HepG2 (cell line): Measurements from ENCODE around the gene RANBP3. TPM values are rescaled to one million over a fixed set of nuclear protein-coding genes. Genes with fewer than 3 reads are reported as not detected.

Experiments
- DMAP1 ChIP-seq: IDR thresholded peaks from 2 replicates; pipeline ENCODE4 v1.6.1; 2016
- FOXA3 ChIP-seq: IDR thresholded peaks from 2 replicates; pipeline ENCODE4 v1.6.1; 2016; ENCODE audit warnings: missing genetic modification reagents, missing compliant biosample characterization
- FOXP1 ChIP-seq, 2 experiments: fragments of 450-650 bp in 1 of 2; IDR thresholded peaks; 2 replicates each; pipeline ENCODE4 v1.6.1; 2017 to 2018; ENCODE audit warnings: antibody characterized with exemption in 1 of 2
- GATAD2A ChIP-seq: IDR thresholded peaks from 2 replicates; pipeline ENCODE4 v1.6.1; 2016
- IKZF1 ChIP-seq: fragments of 450-650 bp; IDR thresholded peaks from 2 replicates; pipeline ENCODE4 v1.7.1; 2016
- MAFK ChIP-seq, 2 experiments: IDR thresholded peaks in 1 of 2; conservative IDR thresholded peaks in 1 of 2; 2 replicates each; pipeline ENCODE4 v1.6.1; 2011; ENCODE audit warnings: improper control_type of control experiment in 2 of 2, low read length in 2 of 2
- MXD4 ChIP-seq: IDR thresholded peaks from 2 replicates; pipeline ENCODE4 v1.6.1; 2016; ENCODE audit warnings: mild to moderate bottlenecking, missing biosample characterization, missing genetic modification reagents
- NR2C2 ChIP-seq: sonication (generic); formaldehyde crosslinking; IDR thresholded peaks from 2 replicates; pipeline ENCODE4 v1.4.0; 2020; ENCODE audit warnings: missing genetic modification reagents, mild to moderate bottlenecking, moderate library complexity, borderline replicate concordance
- NR3C1 ChIP-seq: sonication (generic); formaldehyde crosslinking; IDR thresholded peaks from 2 replicates; pipeline ENCODE4 v1.4.0; 2020; ENCODE audit warnings: missing genetic modification reagents
- SMC3 ChIP-seq: IDR thresholded peaks from 2 replicates; pipeline ENCODE4 v1.6.1; 2011; ENCODE audit warnings: low read length, improper control_type of control experiment
- SPEN ChIP-seq: sonication (generic); formaldehyde crosslinking; IDR thresholded peaks from 2 replicates; pipeline ENCODE4 v1.5.1; 2020; ENCODE audit warnings: low read depth, mild to moderate bottlenecking, missing genetic modification reagents
- SRSF1 ChIP-seq: fragments of 200-400 bp; formaldehyde crosslinking; optimal IDR thresholded peaks from 2 replicates; pipeline ENCODE3; 2017; ENCODE audit warnings: mild to moderate bottlenecking, low read depth, low read length, moderate library complexity
- TEAD2 ChIP-seq: sonication (generic); formaldehyde crosslinking; IDR thresholded peaks from 2 replicates; pipeline ENCODE4 v1.9.0; 2021; ENCODE audit warnings: missing genetic modification reagents
- XRCC5 ChIP-seq: fragments of 200-400 bp; formaldehyde crosslinking; optimal IDR thresholded peaks from 2 replicates; pipeline ENCODE3; 2017; ENCODE audit warnings: mild to moderate bottlenecking, low read length
- ZFX ChIP-seq: sonication (generic); formaldehyde crosslinking; IDR thresholded peaks from 2 replicates; pipeline ENCODE4 v1.4.0; 2020; ENCODE audit warnings: mild to moderate bottlenecking, low read depth, missing genetic modification reagents, moderate library complexity
- polyA plus RNA-seq, 8 experiments: library from polyadenylated mRNA; depleted of rRNA in 3 of 8; stranded (reverse) in 7 of 8; unstranded in 1 of 8; fragments of >200 nt; fragmentation: Illumina TruSeq in 4 of 8; extraction: Trizol in 4 of 8; gene quantifications; 2 replicates each; pipeline versions ENCODE4 v1.2.1 to v1.2.3, GENCODE V29; 2011 to 2016; ENCODE audit warnings: low read depth in 4 of 8, missing spikeins in 1 of 8, mixed read lengths in 1 of 8; ENCODE audit not compliant: insufficient read depth in 1 of 8
- total RNA-seq, 5 experiments: library from RNA; depleted of rRNA; stranded (reverse); fragments of >200 nt; fragmentation: Illumina TruSeq; extraction: Trizol; gene quantifications; 2 replicates each; pipeline ENCODE4 v1.2.3, GENCODE V29; 2016; ENCODE audit warnings: low read depth in 1 of 5
- TF ChIP-seq, protein P1 (sequence below): sonication (generic); formaldehyde crosslinking; IDR thresholded peaks from 2 replicates; pipeline ENCODE4 v1.5.1; 2020; ENCODE audit warnings: mild to moderate bottlenecking, missing genetic modification reagents, moderate library complexity
- TF ChIP-seq, protein P2 (sequence below), 2 experiments: sonication (generic) in 1 of 2; formaldehyde crosslinking in 1 of 2; IDR thresholded peaks; 2 replicates each; pipeline versions ENCODE4 v1.4.0 to v1.6.1; 2018 to 2020; ENCODE audit warnings: missing genetic modification reagents in 2 of 2, borderline replicate concordance in 1 of 2, low read depth in 1 of 2, mild to moderate bottlenecking in 1 of 2, missing biosample characterization in 1 of 2
- TF ChIP-seq, protein P3 (sequence below): sonication (generic); formaldehyde crosslinking; IDR thresholded peaks from 2 replicates; pipeline ENCODE4; 2020; ENCODE audit warnings: missing genetic modification reagents, mild to moderate bottlenecking, borderline replicate concordance
- TF ChIP-seq, protein P4 (sequence below): sonication (generic); formaldehyde crosslinking; IDR thresholded peaks from 2 replicates; pipeline ENCODE4 v1.5.0; 2020; ENCODE audit warnings: missing genetic modification reagents, mild to moderate bottlenecking, borderline replicate concordance

The RANBP3 gene
- total and polyA plus RNA-seq, 2 of the 13 experiments (the other 11 are each of a cell fraction or from before 2014, with no cell fraction given) = 39.5 to 149 TPM

DNA sequence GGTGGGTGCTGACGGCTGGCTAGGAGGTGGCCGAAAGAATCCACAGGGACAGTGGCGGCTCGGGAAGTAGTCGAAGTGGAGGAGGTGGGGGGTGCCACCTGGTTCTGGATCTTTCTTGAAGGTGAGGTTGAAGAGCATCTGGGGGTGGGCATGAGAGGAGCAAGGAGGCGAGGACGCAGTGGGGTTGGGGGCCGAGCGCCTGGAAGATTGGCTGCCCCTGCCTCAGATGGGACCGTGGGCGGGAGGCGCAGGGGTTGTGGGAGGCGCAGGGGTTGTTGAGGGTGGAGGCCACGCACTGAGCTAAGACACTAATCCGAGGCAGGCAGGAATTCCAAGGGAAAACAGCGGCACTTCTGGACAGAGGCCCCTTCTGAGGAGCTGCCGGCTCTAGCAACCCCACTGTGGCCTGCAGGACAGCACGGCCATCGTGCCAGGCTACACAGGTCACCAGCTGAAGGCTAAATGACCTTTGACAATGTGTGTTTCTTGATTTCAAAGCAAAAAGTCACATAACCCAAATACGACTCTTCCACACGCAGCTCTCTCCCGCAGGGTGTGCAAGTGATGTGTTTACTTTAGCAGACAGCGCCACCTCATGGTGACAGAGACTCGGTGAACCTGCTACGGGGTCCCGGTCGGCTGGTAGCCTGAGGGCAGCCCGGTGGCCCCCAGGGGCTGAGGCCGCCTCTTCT is 44.1 kb upstream of the RANBP3 start (continued):
- TF ChIP-seq, protein P1, sequence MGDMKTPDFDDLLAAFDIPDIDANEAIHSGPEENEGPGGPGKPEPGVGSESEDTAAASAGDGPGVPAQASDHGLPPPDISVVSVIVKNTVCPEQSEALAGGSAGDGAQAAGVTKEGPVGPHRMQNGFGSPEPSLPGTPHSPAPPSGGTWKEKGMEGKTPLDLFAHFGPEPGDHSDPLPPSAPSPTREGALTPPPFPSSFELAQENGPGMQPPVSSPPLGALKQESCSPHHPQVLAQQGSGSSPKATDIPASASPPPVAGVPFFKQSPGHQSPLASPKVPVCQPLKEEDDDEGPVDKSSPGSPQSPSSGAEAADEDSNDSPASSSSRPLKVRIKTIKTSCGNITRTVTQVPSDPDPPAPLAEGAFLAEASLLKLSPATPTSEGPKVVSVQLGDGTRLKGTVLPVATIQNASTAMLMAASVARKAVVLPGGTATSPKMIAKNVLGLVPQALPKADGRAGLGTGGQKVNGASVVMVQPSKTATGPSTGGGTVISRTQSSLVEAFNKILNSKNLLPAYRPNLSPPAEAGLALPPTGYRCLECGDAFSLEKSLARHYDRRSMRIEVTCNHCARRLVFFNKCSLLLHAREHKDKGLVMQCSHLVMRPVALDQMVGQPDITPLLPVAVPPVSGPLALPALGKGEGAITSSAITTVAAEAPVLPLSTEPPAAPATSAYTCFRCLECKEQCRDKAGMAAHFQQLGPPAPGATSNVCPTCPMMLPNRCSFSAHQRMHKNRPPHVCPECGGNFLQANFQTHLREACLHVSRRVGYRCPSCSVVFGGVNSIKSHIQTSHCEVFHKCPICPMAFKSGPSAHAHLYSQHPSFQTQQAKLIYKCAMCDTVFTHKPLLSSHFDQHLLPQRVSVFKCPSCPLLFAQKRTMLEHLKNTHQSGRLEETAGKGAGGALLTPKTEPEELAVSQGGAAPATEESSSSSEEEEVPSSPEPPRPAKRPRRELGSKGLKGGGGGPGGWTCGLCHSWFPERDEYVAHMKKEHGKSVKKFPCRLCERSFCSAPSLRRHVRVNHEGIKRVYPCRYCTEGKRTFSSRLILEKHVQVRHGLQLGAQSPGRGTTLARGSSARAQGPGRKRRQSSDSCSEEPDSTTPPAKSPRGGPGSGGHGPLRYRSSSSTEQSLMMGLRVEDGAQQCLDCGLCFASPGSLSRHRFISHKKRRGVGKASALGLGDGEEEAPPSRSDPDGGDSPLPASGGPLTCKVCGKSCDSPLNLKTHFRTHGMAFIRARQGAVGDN (CRISPR knock-in tag) = 0 out of 2 replicates have a peak, but pooled peaks have one; percentile 44
- TF ChIP-seq ZFX (CRISPR knock-in tag) = peak; percentile 26; the same call in 1 of the 2 replicates
- TF ChIP-seq, protein P2, sequence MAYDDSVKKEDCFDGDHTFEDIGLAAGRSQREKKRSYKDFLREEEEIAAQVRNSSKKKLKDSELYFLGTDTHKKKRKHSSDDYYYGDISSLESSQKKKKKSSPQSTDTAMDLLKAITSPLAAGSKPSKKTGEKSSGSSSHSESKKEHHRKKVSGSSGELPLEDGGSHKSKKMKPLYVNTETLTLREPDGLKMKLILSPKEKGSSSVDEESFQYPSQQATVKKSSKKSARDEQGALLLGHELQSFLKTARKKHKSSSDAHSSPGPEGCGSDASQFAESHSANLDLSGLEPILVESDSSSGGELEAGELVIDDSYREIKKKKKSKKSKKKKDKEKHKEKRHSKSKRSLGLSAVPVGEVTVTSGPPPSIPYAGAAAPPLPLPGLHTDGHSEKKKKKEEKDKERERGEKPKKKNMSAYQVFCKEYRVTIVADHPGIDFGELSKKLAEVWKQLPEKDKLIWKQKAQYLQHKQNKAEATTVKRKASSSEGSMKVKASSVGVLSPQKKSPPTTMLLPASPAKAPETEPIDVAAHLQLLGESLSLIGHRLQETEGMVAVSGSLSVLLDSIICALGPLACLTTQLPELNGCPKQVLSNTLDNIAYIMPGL (CRISPR knock-in tag; IDR thresholded peaks at IDR 0.05; ENCODE audit: borderline replicate concordance in 1 of 2, low read depth in 1 of 2) = peak; percentile 47 to 62; a peak in 1 of 4 replicates
- TF ChIP-seq MAFK (conservative IDR thresholded peaks at IDR 0.05 in 1 of 2, IDR thresholded peaks at IDR 0.05 in 1 of 2; ENCODE audit: low read length in 2 of 2) = no peak
- peak; percentile 29; the same call in 1 of the 2 replicates for TF ChIP-seq MXD4
- no peak for TF ChIP-seq NR3C1
- TF ChIP-seq FOXP1 (IDR thresholded peaks at IDR 0.05) = no peak
- 0 out of 2 replicates have a peak, but pooled peaks have one; percentile 10 for TF ChIP-seq FOXP1 (CRISPR knock-in tag; IDR thresholded peaks at IDR 0.05)
- peak; percentile 45 for TF ChIP-seq GATAD2A
- TF ChIP-seq SPEN (CRISPR knock-in tag) = peak; percentile 35; the same call in 1 of the 2 replicates
- no peak for TF ChIP-seq DMAP1 (CRISPR knock-in tag)
- no peak for TF ChIP-seq IKZF1
- peak; percentile 88 for TF ChIP-seq SMC3
- TF ChIP-seq, protein P3, sequence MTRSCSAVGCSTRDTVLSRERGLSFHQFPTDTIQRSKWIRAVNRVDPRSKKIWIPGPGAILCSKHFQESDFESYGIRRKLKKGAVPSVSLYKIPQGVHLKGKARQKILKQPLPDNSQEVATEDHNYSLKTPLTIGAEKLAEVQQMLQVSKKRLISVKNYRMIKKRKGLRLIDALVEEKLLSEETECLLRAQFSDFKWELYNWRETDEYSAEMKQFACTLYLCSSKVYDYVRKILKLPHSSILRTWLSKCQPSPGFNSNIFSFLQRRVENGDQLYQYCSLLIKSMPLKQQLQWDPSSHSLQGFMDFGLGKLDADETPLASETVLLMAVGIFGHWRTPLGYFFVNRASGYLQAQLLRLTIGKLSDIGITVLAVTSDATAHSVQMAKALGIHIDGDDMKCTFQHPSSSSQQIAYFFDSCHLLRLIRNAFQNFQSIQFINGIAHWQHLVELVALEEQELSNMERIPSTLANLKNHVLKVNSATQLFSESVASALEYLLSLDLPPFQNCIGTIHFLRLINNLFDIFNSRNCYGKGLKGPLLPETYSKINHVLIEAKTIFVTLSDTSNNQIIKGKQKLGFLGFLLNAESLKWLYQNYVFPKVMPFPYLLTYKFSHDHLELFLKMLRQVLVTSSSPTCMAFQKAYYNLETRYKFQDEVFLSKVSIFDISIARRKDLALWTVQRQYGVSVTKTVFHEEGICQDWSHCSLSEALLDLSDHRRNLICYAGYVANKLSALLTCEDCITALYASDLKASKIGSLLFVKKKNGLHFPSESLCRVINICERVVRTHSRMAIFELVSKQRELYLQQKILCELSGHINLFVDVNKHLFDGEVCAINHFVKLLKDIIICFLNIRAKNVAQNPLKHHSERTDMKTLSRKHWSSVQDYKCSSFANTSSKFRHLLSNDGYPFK (CRISPR knock-in tag) = 0 out of 2 replicates have a peak, but pooled peaks have one; percentile 5
- TF ChIP-seq XRCC5 = peak; percentile 27
- TF ChIP-seq FOXA3 (CRISPR knock-in tag) = peak; percentile 85
- TF ChIP-seq, protein P4, sequence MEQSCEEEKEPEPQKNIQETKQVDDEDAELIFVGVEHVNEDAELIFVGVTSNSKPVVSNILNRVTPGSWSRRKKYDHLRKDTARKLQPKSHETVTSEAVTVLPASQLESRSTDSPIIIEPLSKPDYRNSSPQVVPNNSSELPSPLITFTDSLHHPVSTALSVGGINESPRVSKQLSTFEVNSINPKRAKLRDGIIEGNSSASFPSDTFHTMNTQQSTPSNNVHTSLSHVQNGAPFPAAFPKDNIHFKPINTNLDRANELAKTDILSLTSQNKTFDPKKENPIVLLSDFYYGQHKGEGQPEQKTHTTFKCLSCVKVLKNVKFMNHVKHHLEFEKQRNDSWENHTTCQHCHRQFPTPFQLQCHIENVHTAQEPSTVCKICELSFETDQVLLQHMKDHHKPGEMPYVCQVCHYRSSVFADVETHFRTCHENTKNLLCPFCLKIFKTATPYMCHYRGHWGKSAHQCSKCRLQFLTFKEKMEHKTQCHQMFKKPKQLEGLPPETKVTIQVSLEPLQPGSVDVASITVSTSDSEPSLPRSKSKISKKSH (CRISPR knock-in tag) = 0 out of 2 replicates have a peak, but pooled peaks have one; percentile 40
- no peak for TF ChIP-seq SRSF1
- TF ChIP-seq TEAD2 = no peak
- peak; percentile 39; the same call in 1 of the 2 replicates for TF ChIP-seq NR2C2
